Measurements from ENCODE around the gene SLC25A12. TPM values are rescaled to one million over a fixed set of nuclear protein-coding genes. Genes with fewer than 3 reads are reported as not detected.

SLC25A12 gene
- polyA plus RNA-seq, 3 donors, result 6.5 to 8.8 (median 7.0) TPM

- no peaks in the 10 kb centered on the region for H3K27me3 ChIP-seq (ENCODE audit: control insufficient read depth in 2 of 2, insufficient read depth in 2 of 2, low read length in 2 of 2)
- TF ChIP-seq CTCF (IDR thresholded peaks at IDR 0.05), result no peak
- Mint-ChIP-seq H3K9me3 (no peaks in the 10 kb centered on the region), H3K27ac (no peak overlapping the region), H3K27me3 (ENCODE audit: low read depth in 3 of 3) (peaks cover 0 to 1% (median 0%) of the 10 kb centered on the region in 3 donors), H3K36me3 (peaks cover 31 to 38% of the 10 kb centered on the region in 2 donors), H3K4me1 (no peaks in the 10 kb centered on the region), H3K4me3 (no peak overlapping the region)
- no peak overlapping the region for H3K4me3 ChIP-seq (replicated peaks in 1 of 3; ENCODE audit: low read depth in 2 of 3, low read length in 3 of 3)
- H3K79me2 ChIP-seq (ENCODE audit: insufficient read depth, low read length), result no peaks in the 10 kb centered on the region
- no peak overlapping the region for H3K4me2 ChIP-seq (replicated peaks; ENCODE audit: extremely low read depth, low read length, poor library complexity, severe bottlenecking)
- no peak for DNase-seq
- WGBS (ENCODE audit: insufficient coverage), result no CpG with 5 or more reads among the region's 2 CpGs
- H3K9ac ChIP-seq (ENCODE audit: insufficient read depth, low read length, poor library complexity, severe bottlenecking), result no peak overlapping the region
- no peaks in the 10 kb centered on the region for H4K20me1 ChIP-seq (ENCODE audit: insufficient read depth, low read length)
- no peaks in the 10 kb centered on the region for H3K4me1 ChIP-seq (ENCODE audit: control insufficient read depth in 1 of 2, insufficient read depth in 2 of 2, low read length in 2 of 2)
- intact Hi-C loops (cut with micrococcal nuclease), result no loop called here
- no peaks in the 10 kb centered on the region for H3K9me3 ChIP-seq (replicated peaks in 1 of 2; ENCODE audit: control insufficient read depth in 1 of 2, insufficient read depth in 1 of 2, low read length in 2 of 2)
- no peak overlapping the region for H3K27ac ChIP-seq (ENCODE audit: low read depth in 1 of 2, low read length in 2 of 2)
- H3K36me3 ChIP-seq (replicated peaks in 1 of 2; ENCODE audit: control insufficient read depth in 1 of 2, insufficient read depth in 2 of 2, low read length in 2 of 2), result peaks cover 13 to 21% of the 10 kb centered on the region in 2 donors
- no peak overlapping the region for H2AFZ ChIP-seq (ENCODE audit: insufficient read depth, low read depth, low read length, poor library complexity, severe bottlenecking)
These were observed 35.6 kb downstream of the SLC25A12 start for GRCh38 chr2:171858397-171858958.

- no peaks in the 10 kb centered on the region for H3K79me2 ChIP-seq (ENCODE audit: insufficient read depth, low read length)
- H3K4me1 ChIP-seq (ENCODE audit: control insufficient read depth in 1 of 2, insufficient read depth in 2 of 2, low read length in 2 of 2), result no peaks in the 10 kb centered on the region
- H3K4me3 ChIP-seq (replicated peaks in 1 of 3; ENCODE audit: low read depth in 2 of 3, low read length in 3 of 3), result no peak overlapping the region
- intact Hi-C loops (cut with micrococcal nuclease), result no loop called here
- WGBS (ENCODE audit: insufficient coverage), result no CpG with 5 or more reads among the region's 2 CpGs
- Mint-ChIP-seq H3K9me3 (no peaks in the 10 kb centered on the region), H3K4me1 (no peaks in the 10 kb centered on the region), H3K27ac (no peak overlapping the region), H3K36me3 (peaks cover 39 to 49% of the 10 kb centered on the region in 2 donors), H3K4me3 (no peak overlapping the region), H3K27me3 (ENCODE audit: low read depth in 3 of 3) (peaks cover 0 to 2% (median 1%) of the 10 kb centered on the region in 3 donors)
- H3K4me2 ChIP-seq (replicated peaks; ENCODE audit: extremely low read depth, low read length, poor library complexity, severe bottlenecking), result no peak overlapping the region
- TF ChIP-seq CTCF (IDR thresholded peaks at IDR 0.05), result no peak
- H3K27me3 ChIP-seq (ENCODE audit: control insufficient read depth in 2 of 2, insufficient read depth in 2 of 2, low read length in 2 of 2), result no peaks in the 10 kb centered on the region
- H2AFZ ChIP-seq (ENCODE audit: insufficient read depth, low read depth, low read length, poor library complexity, severe bottlenecking), result no peak overlapping the region
- no peak for DNase-seq
- H3K9ac ChIP-seq (ENCODE audit: insufficient read depth, low read length, poor library complexity, severe bottlenecking), result no peak overlapping the region
- H3K9me3 ChIP-seq (replicated peaks in 1 of 2; ENCODE audit: control insufficient read depth in 1 of 2, insufficient read depth in 1 of 2, low read length in 2 of 2), result no peaks in the 10 kb centered on the region
- no peaks in the 10 kb centered on the region for H4K20me1 ChIP-seq (ENCODE audit: insufficient read depth, low read length)
- no peak overlapping the region for H3K27ac ChIP-seq (ENCODE audit: low read depth in 1 of 2, low read length in 2 of 2)
- peaks cover 23 to 41% of the 10 kb centered on the region in 2 donors for H3K36me3 ChIP-seq (replicated peaks in 1 of 2; ENCODE audit: control insufficient read depth in 1 of 2, insufficient read depth in 2 of 2, low read length in 2 of 2)
These were observed 38.6 kb downstream of the SLC25A12 start for GRCh38 chr2:171855401-171855800.

Measured in CD14-positive monocyte (primary cell).